ENCODE measurements around the gene TMC4.
A peak's percentile ranks its signal among the peaks of the same experiment; 100 is the strongest.

The TMC4 gene

GRCh38 chr19:54153731-54154326 lies 19.1 kb downstream of the TMC4 start:
- no peak for DNase-seq

DNA sequence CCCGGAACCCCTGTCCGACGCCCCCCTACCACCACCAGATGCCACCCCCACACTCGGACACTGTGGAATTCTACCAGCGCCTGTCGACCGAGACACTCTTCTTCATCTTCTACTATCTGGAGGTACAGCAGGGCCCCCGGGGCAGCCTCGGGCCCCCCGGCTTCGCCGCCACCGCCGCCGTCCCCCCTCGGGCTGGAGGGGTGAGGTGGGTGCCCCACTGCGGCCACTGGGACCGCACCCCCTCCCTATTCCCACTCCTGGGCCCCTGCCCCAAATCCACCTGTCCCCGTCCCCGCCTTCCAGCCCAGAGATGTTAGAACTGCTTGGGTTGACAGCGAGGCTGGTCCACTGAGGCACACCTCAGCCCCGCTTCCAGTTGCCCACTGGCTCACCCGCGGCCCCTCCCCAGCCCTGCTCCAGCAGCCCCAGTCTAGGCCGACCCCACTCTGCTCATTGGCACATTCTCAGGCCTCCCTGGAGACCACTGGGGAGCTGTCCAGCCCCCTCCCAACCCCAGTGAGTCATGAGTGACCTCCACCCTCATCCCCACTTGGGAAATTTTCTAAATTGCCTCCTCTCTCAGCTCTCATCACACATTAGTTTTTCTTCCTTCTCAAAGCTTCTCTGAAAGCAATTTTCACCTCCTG lies 20.0 kb downstream of the TMC4 start:
- DNase-seq: no peak

GRCh38 chr19:54152267-54152666 lies 20.7 kb downstream of the TMC4 start:
- no peak for DNase-seq

- no peak for DNase-seq
Measured at GRCh38 chr19:54151362-54152035, 21.5 kb downstream of the TMC4 start.

- DNase-seq: no peak
Measured at GRCh38 chr19:54149021-54149812, 23.7 kb downstream of the TMC4 start.

DNA sequence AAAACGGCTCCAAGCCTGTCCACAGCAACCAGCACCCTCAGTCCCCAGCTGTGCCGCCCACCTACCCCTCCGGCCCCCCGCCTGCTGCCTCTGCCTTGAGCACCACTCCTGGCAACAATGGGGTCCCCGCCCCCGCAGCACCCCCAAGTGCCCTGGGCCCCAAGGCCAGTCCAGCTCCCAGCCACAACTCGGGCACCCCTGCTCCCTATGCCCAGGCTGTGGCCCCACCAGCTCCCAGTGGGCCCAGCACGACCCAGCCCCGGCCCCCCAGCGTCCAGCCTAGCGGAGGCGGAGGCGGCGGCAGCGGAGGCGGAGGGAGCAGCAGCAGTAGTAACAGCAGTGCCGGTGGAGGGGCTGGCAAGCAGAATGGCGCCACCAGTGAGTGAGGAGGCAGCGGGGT lies 24.8 kb downstream of the TMC4 start:
- DNase-seq: no peak

DNA sequence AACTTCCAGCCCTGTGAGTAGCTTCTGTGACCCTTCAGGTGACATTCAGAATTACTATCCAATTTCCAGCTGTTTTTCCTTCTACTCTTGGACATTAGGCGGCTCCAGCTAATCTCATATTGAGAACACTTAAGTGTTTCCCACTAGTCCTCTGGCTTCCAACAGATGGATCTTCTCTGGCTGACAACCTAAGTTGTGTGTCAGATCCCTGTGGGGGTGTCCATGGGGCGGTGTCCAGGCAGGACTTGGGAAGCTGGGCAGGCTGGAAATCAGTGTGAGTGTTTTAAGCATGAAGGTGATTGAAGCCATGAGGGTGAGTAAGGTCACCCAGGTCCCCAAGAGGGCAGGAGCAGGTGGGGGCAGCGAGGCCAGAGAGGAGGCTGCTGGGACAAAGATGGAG lies 25.3 kb downstream of the TMC4 start:
- DNase-seq: no peak

GRCh38 chr19:54145541-54146158 lies 27.3 kb downstream of the TMC4 start:
- no peak for DNase-seq

DNA sequence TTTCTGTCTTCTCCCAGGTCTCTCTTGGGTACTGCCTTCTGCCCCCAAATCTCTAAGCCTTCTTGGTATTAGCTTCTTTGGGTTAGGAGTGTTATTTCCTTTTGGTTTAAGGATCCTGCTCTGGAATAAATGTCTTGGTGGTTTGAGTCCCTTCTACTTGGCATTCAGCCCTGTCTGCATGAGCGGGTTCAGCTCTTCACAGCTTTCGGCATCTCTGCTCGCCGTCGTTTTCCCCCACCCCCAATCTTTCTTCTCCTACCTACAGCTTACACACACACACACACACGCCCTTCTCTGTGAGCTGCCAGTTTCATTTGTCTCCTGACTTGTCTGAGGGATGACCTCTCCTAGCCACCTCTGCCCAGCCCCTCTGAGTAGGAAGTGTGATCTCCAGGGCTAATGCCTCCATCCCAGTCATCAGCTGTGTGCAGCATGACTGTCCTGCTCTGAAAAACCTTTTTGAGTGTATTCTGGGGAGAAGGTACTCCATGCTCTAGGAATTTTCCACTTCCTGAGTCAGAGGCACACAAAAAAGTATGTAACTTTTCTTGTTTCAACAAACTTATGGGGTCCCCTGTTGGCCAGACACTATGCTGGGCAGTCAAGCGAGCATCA lies 30.7 kb downstream of the TMC4 start:
- DNase-seq: no peak

GRCh38 chr19:54141356-54141755 lies 31.6 kb downstream of the TMC4 start:
- DNase-seq: no peak

DNA sequence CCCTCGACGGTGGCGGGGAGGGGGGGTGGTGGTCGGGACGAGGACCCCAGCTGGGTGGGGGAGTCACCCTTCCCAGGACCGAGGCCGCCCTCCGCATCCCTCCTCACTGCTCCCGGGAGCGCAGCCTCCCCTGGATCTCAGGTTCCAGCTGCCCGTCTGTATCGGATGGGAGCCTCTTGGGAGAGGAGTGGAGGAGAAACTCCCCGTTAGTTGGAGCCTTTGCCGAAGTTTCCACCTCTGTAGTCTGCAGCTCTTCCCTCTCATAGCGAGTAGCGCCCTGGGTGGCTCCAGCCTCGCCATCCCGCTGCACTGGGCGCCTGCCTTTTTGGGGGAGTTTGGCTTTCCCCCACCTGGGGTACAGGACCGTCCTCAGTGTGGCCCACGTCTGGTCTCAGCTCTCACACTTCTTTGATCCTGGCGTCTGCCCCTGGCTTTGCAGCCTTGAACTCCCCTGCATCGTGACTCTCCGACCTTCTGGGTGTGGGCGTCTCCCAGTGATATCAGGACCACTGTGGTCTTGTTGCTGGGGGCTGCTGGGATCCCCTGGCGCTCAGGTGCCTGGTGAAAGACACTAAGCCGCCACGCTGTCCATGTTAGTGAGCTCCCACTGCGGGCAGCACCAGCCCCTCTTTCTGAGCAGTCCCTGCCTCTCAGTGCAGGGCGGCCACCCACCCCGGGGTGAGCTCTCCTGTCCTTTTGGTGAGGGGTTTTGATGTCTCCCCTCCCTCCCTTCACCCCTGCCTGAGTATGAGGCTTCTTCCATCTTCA lies 34.3 kb downstream of the TMC4 start:
- DNase-seq: no peak

DNA sequence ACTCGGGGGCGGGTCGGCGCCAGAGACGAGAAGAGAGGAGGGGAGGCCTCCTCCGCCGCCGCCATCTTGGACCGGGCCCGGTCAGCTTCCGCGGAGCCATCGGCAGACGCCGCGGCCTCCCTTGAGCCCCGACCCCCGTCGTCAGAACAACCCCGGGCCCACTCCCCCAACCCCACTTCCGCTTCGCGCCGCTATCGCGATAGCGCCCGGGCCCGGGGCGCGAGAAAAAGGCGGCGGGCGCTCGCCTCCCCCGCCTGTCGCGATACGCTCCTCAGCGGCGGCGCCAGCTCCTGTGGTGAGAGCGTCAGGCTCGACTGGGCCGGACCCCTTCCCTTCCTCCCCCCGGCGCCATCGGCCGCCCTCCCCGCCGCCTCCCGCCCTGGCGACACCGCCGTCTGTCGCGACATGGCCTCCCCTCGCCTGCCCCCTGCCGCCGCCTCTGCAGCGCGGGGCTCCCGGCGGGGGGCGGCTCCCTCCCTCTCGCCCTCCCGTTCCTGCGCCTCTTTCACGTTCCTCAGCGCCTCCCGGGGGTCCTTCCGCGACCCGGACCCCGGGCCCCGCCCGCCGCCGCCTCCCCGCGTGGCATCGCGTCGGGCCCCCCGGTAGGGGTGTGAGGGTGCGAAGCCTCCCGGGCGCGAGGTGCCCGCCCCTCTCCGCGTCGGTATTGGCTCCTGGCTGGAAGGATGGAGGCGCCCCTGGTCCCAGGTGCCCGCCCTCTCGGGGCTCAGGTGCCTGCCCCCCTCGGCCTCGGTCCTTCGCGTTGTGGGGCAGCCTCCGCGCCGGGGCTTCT lies 35.1 kb downstream of the TMC4 start, which contains the start of gene CNOT3:
Gene CNOT3, plus strand, starts transcription at position 64 of the 790 bp plus-strand sequence. CDS start 5,217 bp downstream, outside the sequence.
- no peak for DNase-seq

- peak; percentile 99 to 100 for DNase-seq
Measured at GRCh38 chr19:54136864-54137698, 35.9 kb downstream of the TMC4 start.

GRCh38 chr19:54136086-54136863 lies 36.7 kb downstream of the TMC4 start:
- peak in 1 of 2 experiments; percentile 50 for DNase-seq

- no peak for DNase-seq
Measured at GRCh38 chr19:54133957-54134590, 38.9 kb downstream of the TMC4 start.

DNA sequence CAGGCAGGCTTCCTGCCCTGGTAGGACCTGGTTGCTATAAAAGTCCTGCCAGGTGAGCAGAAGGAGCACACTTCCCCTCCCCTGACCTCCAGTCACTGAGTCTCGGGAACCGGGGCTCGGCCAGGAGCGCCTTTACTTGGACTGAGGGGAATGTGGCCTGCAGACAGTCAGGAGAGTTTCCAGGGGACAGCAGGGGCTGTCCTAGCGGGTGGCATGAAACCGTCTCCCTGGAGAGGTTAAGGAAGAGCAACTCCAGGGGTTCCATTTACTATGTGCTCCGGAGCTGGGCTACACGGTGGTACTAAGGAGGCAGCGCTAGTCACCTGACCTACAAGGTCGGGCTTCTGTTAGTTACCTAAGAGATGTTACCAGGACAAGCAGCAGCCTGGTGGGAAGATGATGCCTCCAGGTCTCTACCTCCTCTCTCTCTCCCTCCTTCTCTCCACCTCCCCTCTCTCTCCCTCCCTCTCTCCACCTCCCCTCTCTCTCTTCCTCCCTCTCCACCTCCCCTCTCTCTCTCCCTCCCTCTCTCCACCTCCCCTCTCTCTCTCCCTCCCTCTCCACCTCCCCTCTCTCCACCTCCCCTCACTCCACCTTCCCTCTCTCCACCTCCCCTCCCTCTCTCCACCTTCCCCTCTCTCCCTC lies 39.5 kb downstream of the TMC4 start:
- peak in 1 of 2 experiments; percentile 2 for DNase-seq

DNA sequence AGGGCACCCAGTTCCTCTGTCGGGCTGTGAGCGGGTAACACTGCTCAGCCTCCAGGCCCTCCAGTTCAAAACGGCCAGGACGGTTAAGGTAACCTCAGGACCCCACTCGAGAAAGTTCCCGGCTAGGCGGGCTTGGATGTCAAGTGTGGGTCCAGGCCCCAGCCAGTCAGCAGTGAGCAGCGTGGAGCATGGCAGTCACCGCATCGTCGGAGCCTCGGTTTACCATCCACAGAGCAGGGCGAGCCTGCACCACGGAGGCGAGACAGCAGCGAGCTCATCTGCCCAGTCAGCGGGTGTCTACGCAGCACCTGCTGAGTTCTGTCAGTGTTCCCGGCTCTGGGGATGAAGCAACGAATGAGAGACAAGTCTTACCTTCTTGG lies 43.4 kb downstream of the TMC4 start:
- no peak for DNase-seq
